PC-3 (cell line): ENCODE measurements around the gene PITPNB. TPM values are rescaled to one million over a fixed set of nuclear protein-coding genes. Genes with fewer than 3 reads are reported as not detected.

Experiments
- ATAC-seq: fragments of 200-7000 bp; cut with Tn5 transposase; 2 replicates; pipeline ENCODE4 v1.9.1; 2020; ENCODE audit warnings: mild to moderate bottlenecking, moderate library complexity
- BruUV-seq: library from RNA; stranded (reverse); fragments of 400-500 nt; replicated peaks from 2 replicates; lab custom pipeline; 2021; lab: Mats Ljungman, UMichigan
- CTCF ChIA-PET: fragments of 300-600 bp; sonication (Branson Sonifier 250); formaldehyde crosslinking; loops from one replicate; lab custom pipeline; 2022; ENCODE audit warnings: antibody characterized with exemption; lab: Charles Lee
- POLR2A ChIA-PET: fragments of 300-600 bp; sonication (Branson Sonifier 250); formaldehyde crosslinking; loops from one replicate; lab custom pipeline; 2022; ENCODE audit warnings: antibody characterized with exemption; ENCODE audit not compliant: unreplicated experiment; lab: Charles Lee
- DNase-seq: peaks from one replicate; pipeline ENCODE4 v3.0.0-alpha.2; 2015
- H2AFZ ChIP-seq: fragments of 300-600 bp; sonication (generic); 2 replicates; pipeline ENCODE4 v1.6.0; 2016; ENCODE audit warnings: antibody characterized with exemption, low read length
- H3F3A ChIP-seq: fragments of 300-600 bp; sonication (generic); one replicate; pipeline ENCODE4 v1.6.0; 2017; ENCODE audit warnings: antibody characterized with exemption, low read length, control low read depth, mild to moderate bottlenecking; ENCODE audit not compliant: unreplicated experiment
- H3K27ac ChIP-seq: fragments of 300-600 bp; sonication (generic); 2 replicates; pipeline ENCODE4 v1.5.1; 2016; ENCODE audit warnings: mild to moderate bottlenecking, low read length
- H3K27me3 ChIP-seq: fragments of 300-600 bp; sonication (generic); 2 replicates; pipeline ENCODE4 v1.6.1; 2016; ENCODE audit warnings: low read length, mixed read lengths
- H3K36me3 ChIP-seq: fragments of 300-600 bp; sonication (generic); 2 replicates; pipeline ENCODE4 v1.6.1; 2016; ENCODE audit warnings: low read depth, mixed run types, low read length, mixed read lengths
- H3K4me1 ChIP-seq: fragments of 300-600 bp; sonication (generic); 2 replicates; pipeline ENCODE4 v1.5.1; 2016; ENCODE audit warnings: low read length; ENCODE audit not compliant: insufficient read depth
- H3K4me2 ChIP-seq: fragments of 300-600 bp; sonication (generic); 2 replicates; pipeline ENCODE4 v1.6.0; 2016; ENCODE audit warnings: low read length
- H3K4me3 ChIP-seq: fragments of 300-600 bp; sonication (generic); 2 replicates; pipeline ENCODE4 v1.5.1; 2016; ENCODE audit warnings: mild to moderate bottlenecking, low read length, mixed read lengths
- H3K79me2 ChIP-seq: fragments of 300-600 bp; sonication (generic); 2 replicates; pipeline ENCODE4 v1.6.1; 2017; ENCODE audit warnings: low read length, mixed read lengths
- H3K9ac ChIP-seq: fragments of 300-600 bp; sonication (generic); 2 replicates; pipeline ENCODE4 v1.6.0; 2016; ENCODE audit warnings: mild to moderate bottlenecking, low read length
- H3K9me2 ChIP-seq: fragments of 300-600 bp; sonication (generic); replicated peaks from 2 replicates; pipeline ENCODE4 v1.6.1; 2016; ENCODE audit warnings: mixed run types, low read length, mixed read lengths
- H3K9me3 ChIP-seq: fragments of 300-600 bp; sonication (generic); 2 replicates; pipeline ENCODE4 v1.6.1; 2016; ENCODE audit warnings: low read length, mixed read lengths
- H4K20me1 ChIP-seq: fragments of 300-600 bp; sonication (generic); 2 replicates; pipeline ENCODE4 v1.6.1; 2016; ENCODE audit warnings: low read length, mixed read lengths
- EZH2 ChIP-seq: fragments of 300-600 bp; sonication (generic); IDR thresholded peaks from one replicate; pipeline ENCODE4 v1.6.1; 2017; ENCODE audit warnings: antibody characterized with exemption, mild to moderate bottlenecking, low read length; ENCODE audit not compliant: unreplicated experiment
- EZH2phosphoT487 ChIP-seq: fragments of 300-600 bp; sonication (generic); IDR thresholded peaks from 2 replicates; pipeline ENCODE4 v1.6.1; 2018; ENCODE audit warnings: mild to moderate bottlenecking, antibody characterized with exemption, low read length, borderline replicate concordance
- intact Hi-C: fragments of 100-400 bp; cut with micrococcal nuclease; formaldehyde crosslinking; loops from 2 replicates; pipeline ENCODE4 v1.9.0; 2023
- total RNA-seq: library from RNA; depleted of rRNA; stranded (reverse); fragments of >200 nt; gene quantifications from 2 replicates; pipeline ENCODE4 v1.2.3, GENCODE V29; 2014
- TF ChIP-seq, protein P1 (sequence below): fragments of 300-600 bp; sonication (generic); conservative IDR thresholded peaks from 2 replicates; pipeline ENCODE4 v1.5.1; 2017; ENCODE audit warnings: antibody characterized with exemption, low read depth, mild to moderate bottlenecking, low read length

The PITPNB gene
- total RNA-seq, 1 experiment from 2014 or later, result 15.3 TPM

GRCh38 chr22:27962268-27963044, 43.4 kb upstream of the PITPNB start:
- H3K27me3 ChIP-seq, result no peaks in the 10 kb centered on the region
- ChIA-PET POLR2A (no interaction called here), CTCF (no interaction called here)
- TF ChIP-seq, protein P1, sequence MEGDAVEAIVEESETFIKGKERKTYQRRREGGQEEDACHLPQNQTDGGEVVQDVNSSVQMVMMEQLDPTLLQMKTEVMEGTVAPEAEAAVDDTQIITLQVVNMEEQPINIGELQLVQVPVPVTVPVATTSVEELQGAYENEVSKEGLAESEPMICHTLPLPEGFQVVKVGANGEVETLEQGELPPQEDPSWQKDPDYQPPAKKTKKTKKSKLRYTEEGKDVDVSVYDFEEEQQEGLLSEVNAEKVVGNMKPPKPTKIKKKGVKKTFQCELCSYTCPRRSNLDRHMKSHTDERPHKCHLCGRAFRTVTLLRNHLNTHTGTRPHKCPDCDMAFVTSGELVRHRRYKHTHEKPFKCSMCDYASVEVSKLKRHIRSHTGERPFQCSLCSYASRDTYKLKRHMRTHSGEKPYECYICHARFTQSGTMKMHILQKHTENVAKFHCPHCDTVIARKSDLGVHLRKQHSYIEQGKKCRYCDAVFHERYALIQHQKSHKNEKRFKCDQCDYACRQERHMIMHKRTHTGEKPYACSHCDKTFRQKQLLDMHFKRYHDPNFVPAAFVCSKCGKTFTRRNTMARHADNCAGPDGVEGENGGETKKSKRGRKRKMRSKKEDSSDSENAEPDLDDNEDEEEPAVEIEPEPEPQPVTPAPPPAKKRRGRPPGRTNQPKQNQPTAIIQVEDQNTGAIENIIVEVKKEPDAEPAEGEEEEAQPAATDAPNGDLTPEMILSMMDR, result no peak
- TF ChIP-seq EZH2, result no peak
- TF ChIP-seq EZH2phosphoT487, result no peak
- H2AFZ ChIP-seq, result no peak overlapping the region
- no peaks in the 10 kb centered on the region for H3K79me2 ChIP-seq
- peak; percentile 29; the same call in 1 of the 2 replicates for ATAC-seq
- H3K36me3 ChIP-seq, result no peaks in the 10 kb centered on the region
- H3K4me3 ChIP-seq, result no peak overlapping the region
- no peaks in the 10 kb centered on the region for H3K9me2 ChIP-seq
- peaks cover 7% of the 10 kb centered on the region; the same call in 1 of the 2 replicates for H3K4me1 ChIP-seq
- BruUV-seq, result no TSS peak
- no peaks in the 10 kb centered on the region for H3F3A ChIP-seq
- no peak overlapping the region for H3K4me2 ChIP-seq
- DNase-seq, result no peak
- no peak overlapping the region for H3K27ac ChIP-seq
- H3K9me3 ChIP-seq, result no peaks in the 10 kb centered on the region
- no peak overlapping the region for H3K9ac ChIP-seq
- intact Hi-C loops, result no loop called here
- no peaks in the 10 kb centered on the region for H4K20me1 ChIP-seq

DNA sequence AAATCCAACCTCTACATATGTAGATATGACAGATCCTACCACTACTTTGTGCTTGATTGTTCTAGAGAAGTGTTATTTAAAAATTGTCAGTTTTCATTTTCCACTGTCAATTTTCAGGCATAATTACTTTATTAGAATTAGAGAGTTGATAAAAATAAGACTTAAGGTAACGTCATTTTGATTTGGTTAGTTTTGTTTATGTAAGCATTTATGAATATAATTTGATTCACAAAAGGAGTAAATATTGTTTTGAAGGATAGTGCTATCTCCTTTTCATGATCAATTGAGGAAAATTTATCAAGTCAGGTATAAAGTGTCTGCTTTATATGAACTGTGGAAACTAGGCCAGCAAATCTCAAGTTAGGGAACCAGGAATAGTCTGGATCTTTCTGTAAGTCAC, 42.6 kb upstream of the PITPNB start:
- Histone ChIP-seq H3K27me3 (no peaks in the 10 kb centered on the region), H3K4me3 (no peak overlapping the region), H3F3A (no peaks in the 10 kb centered on the region), H3K4me2 (no peak overlapping the region), H2AFZ (no peak overlapping the region), H4K20me1 (no peaks in the 10 kb centered on the region), H3K27ac (no peak overlapping the region), H3K9ac (no peak overlapping the region), H3K9me2 (no peaks in the 10 kb centered on the region), H3K9me3 (no peaks in the 10 kb centered on the region), H3K36me3 (no peaks in the 10 kb centered on the region), H3K4me1 (peaks cover 7% of the 10 kb centered on the region; the same call in 1 of the 2 replicates), H3K79me2 (no peaks in the 10 kb centered on the region)
- ChIA-PET POLR2A (no interaction called here), CTCF (no interaction called here)
- no TSS peak for BruUV-seq
- intact Hi-C loops, result no loop called here
- DNase-seq, result no peak
- no peak for ATAC-seq
- TF ChIP-seq, protein P1, result no peak

GRCh38 chr22:27961182-27961581, 42.1 kb upstream of the PITPNB start:
- no peak for DNase-seq
- BruUV-seq, result no TSS peak
- Histone ChIP-seq H3K4me3 (no peak overlapping the region), H3K9me3 (no peaks in the 10 kb centered on the region), H3K4me2 (no peak overlapping the region), H3K27ac (no peak overlapping the region), H4K20me1 (no peaks in the 10 kb centered on the region), H3F3A (no peaks in the 10 kb centered on the region), H3K79me2 (no peaks in the 10 kb centered on the region), H3K9me2 (no peaks in the 10 kb centered on the region), H3K36me3 (no peaks in the 10 kb centered on the region), H3K27me3 (no peaks in the 10 kb centered on the region), H3K4me1 (peaks cover 7% of the 10 kb centered on the region; the same call in 1 of the 2 replicates), H2AFZ (no peak overlapping the region), H3K9ac (no peak overlapping the region)
- ATAC-seq, result no peak
- TF ChIP-seq EZH2phosphoT487 (no peak), EZH2 (no peak)
- TF ChIP-seq, protein P1, result no peak
- POLR2A ChIA-PET, result no interaction called here
- CTCF ChIA-PET, result no interaction called here
- intact Hi-C loops, result no loop called here
